Measurements from ENCODE around the gene PAEP. TPM values are rescaled to one million over a fixed set of nuclear protein-coding genes. Genes with fewer than 3 reads are reported as not detected.
A peak's percentile ranks its signal among the peaks of the same experiment; 100 is the strongest.

Gene PAEP
- total RNA-seq, 1 donor from 2014 or later, result not detected

GRCh38 chr9:135515083-135515951, 46.2 kb upstream of the PAEP start:
- DNase-seq (ENCODE audit: low spot score in 2 of 2), result peak in 1 of 2 donors; percentile 5
- H3K4me1 ChIP-seq, result no peaks in the 10 kb centered on the region
- H3K4me3 ChIP-seq, result no peak overlapping the region
- TF ChIP-seq CTCF (IDR thresholded peaks at IDR 0.05), result no peak
- no peaks in the 10 kb centered on the region for H3K27me3 ChIP-seq
- intact Hi-C loops (cut with DNase I), result no loop called here
- H3K9me3 ChIP-seq, result no peaks in the 10 kb centered on the region
- no peaks in the 10 kb centered on the region for H3K36me3 ChIP-seq
- no peak overlapping the region for H3K27ac ChIP-seq

- Histone ChIP-seq H3K27ac (no peak overlapping the region), H3K36me3 (no peaks in the 10 kb centered on the region), H3K4me1 (no peaks in the 10 kb centered on the region), H3K27me3 (no peaks in the 10 kb centered on the region), H3K9me3 (no peaks in the 10 kb centered on the region), H3K4me3 (no peak overlapping the region)
- peak in 1 of 2 donors; percentile 5 for DNase-seq (ENCODE audit: low spot score in 2 of 2)
- intact Hi-C loops (cut with DNase I), result no loop called here
- no peak for TF ChIP-seq CTCF (IDR thresholded peaks at IDR 0.05)
Measured at GRCh38 chr9:135516132-135516860, 45.3 kb upstream of the PAEP start.

- no peaks in the 10 kb centered on the region for H3K36me3 ChIP-seq
Measured at GRCh38 chr9:135517407-135517822, 44.1 kb upstream of the PAEP start.

GRCh38 chr9:135519179-135519971, 42.2 kb upstream of the PAEP start:
- intact Hi-C loops (cut with DNase I), result no loop called here
- H3K27me3 ChIP-seq, result no peaks in the 10 kb centered on the region
- no peak for DNase-seq (ENCODE audit: low spot score in 2 of 2)

More at GRCh38 chr9:135517407-135517822, 44.1 kb upstream of the PAEP start:
- no peaks in the 10 kb centered on the region for H3K27me3 ChIP-seq
- TF ChIP-seq CTCF (IDR thresholded peaks at IDR 0.05), result no peak
- H3K4me3 ChIP-seq, result no peak overlapping the region
- DNase-seq (ENCODE audit: low spot score in 2 of 2), result peak in 1 of 2 donors; percentile 46
- intact Hi-C loops (cut with DNase I), result no loop called here
- no peaks in the 10 kb centered on the region for H3K4me1 ChIP-seq
- no peak overlapping the region for H3K27ac ChIP-seq
- H3K9me3 ChIP-seq, result no peaks in the 10 kb centered on the region

More at GRCh38 chr9:135519179-135519971, 42.2 kb upstream of the PAEP start:
- no peaks in the 10 kb centered on the region for H3K4me1 ChIP-seq
- no peak overlapping the region for H3K27ac ChIP-seq
- no peaks in the 10 kb centered on the region for H3K36me3 ChIP-seq
- TF ChIP-seq CTCF (IDR thresholded peaks at IDR 0.05), result no peak
- no peak overlapping the region for H3K4me3 ChIP-seq
- H3K9me3 ChIP-seq, result no peaks in the 10 kb centered on the region

Measured in ascending aorta (tissue), 2 donors.